ENCODE measurements around the gene SAP30. TPM values are rescaled to one million over a fixed set of nuclear protein-coding genes. Genes with fewer than 3 reads are reported as not detected.

Gene SAP30
- total RNA-seq, 1 experiment from 2014 or later, result 11.4 TPM

- Histone ChIP-seq H3K79me2 (ENCODE audit: low read depth) (no peaks in the 10 kb centered on the region), H3K4me1 (replicated peaks; ENCODE audit: insufficient read depth) (no peaks in the 10 kb centered on the region), H3K4me3 (no peak overlapping the region), H3K9me3 (ENCODE audit: insufficient read depth, low read depth) (no peaks in the 10 kb centered on the region), H3K9me2 (ENCODE audit: insufficient read depth) (no peaks in the 10 kb centered on the region), H2AFZ (no peak overlapping the region), H3K36me3 (ENCODE audit: low read depth) (no peaks in the 10 kb centered on the region), H3F3A (ENCODE audit: insufficient read depth, low read depth) (no peaks in the 10 kb centered on the region), H3K27ac (no peak overlapping the region), H4K20me1 (ENCODE audit: insufficient read depth) (no peaks in the 10 kb centered on the region), H3K27me3 (ENCODE audit: insufficient read depth, low read depth) (no peaks in the 10 kb centered on the region), H3K4me2 (no peak overlapping the region)
- DNase-seq, result no peak
- ChIA-PET CTCF (no interaction called here), POLR2A (ENCODE audit: unreplicated experiment) (no interaction called here)
- TF ChIP-seq, protein P1, sequence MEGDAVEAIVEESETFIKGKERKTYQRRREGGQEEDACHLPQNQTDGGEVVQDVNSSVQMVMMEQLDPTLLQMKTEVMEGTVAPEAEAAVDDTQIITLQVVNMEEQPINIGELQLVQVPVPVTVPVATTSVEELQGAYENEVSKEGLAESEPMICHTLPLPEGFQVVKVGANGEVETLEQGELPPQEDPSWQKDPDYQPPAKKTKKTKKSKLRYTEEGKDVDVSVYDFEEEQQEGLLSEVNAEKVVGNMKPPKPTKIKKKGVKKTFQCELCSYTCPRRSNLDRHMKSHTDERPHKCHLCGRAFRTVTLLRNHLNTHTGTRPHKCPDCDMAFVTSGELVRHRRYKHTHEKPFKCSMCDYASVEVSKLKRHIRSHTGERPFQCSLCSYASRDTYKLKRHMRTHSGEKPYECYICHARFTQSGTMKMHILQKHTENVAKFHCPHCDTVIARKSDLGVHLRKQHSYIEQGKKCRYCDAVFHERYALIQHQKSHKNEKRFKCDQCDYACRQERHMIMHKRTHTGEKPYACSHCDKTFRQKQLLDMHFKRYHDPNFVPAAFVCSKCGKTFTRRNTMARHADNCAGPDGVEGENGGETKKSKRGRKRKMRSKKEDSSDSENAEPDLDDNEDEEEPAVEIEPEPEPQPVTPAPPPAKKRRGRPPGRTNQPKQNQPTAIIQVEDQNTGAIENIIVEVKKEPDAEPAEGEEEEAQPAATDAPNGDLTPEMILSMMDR (conservative IDR thresholded peaks at IDR 0.05), result no peak
- TF ChIP-seq EZH2 (IDR thresholded peaks at IDR 0.05; ENCODE audit: low read depth), result no peak
- intact Hi-C loops (cut with micrococcal nuclease; ENCODE audit: unreplicated experiment), result no loop called here
- BruUV-seq (replicated peaks), result no TSS peak
Observed at GRCh38 chr4:173382349-173382748, 11.6 kb downstream of the SAP30 start.

DNA sequence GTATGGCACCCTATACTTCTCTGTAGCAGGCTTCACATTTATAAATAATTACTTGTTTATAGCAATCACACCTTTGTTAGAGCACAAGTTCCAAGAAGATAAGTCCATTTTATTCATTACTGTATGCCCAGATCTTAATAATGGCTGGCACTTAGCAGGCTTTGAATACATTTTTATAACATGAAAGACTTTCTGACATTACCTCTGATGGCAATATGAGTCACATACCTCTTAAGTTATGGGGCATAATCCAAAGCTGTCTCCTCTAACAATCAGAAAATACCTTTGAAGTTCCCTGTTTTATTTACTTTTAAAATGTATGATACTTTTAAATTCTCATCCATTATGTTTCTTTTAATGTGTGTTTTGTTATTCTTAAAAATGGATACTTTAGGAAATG is 16.0 kb downstream of the SAP30 start:
- POLR2A ChIA-PET (ENCODE audit: unreplicated experiment), result no interaction called here
- no peaks in the 10 kb centered on the region for H3F3A ChIP-seq (ENCODE audit: insufficient read depth, low read depth)
- H3K27me3 ChIP-seq (ENCODE audit: insufficient read depth, low read depth), result no peaks in the 10 kb centered on the region
- DNase-seq, result no peak
- H2AFZ ChIP-seq, result no peak overlapping the region
- H4K20me1 ChIP-seq (ENCODE audit: insufficient read depth), result no peaks in the 10 kb centered on the region
- no peaks in the 10 kb centered on the region for H3K9me2 ChIP-seq (ENCODE audit: insufficient read depth)
- no peak overlapping the region for H3K27ac ChIP-seq
- no peaks in the 10 kb centered on the region for H3K36me3 ChIP-seq (ENCODE audit: low read depth)
- H3K9me3 ChIP-seq (ENCODE audit: insufficient read depth, low read depth), result no peaks in the 10 kb centered on the region
- TF ChIP-seq, protein P1 (conservative IDR thresholded peaks at IDR 0.05), result no peak
- no peak for TF ChIP-seq EZH2 (IDR thresholded peaks at IDR 0.05; ENCODE audit: low read depth)
- H3K4me3 ChIP-seq, result no peak overlapping the region
- H3K4me1 ChIP-seq (replicated peaks; ENCODE audit: insufficient read depth), result no peaks in the 10 kb centered on the region
- H3K4me2 ChIP-seq, result no peak overlapping the region
- BruUV-seq (replicated peaks), result no TSS peak
- CTCF ChIA-PET, result no interaction called here
- intact Hi-C loops (cut with micrococcal nuclease; ENCODE audit: unreplicated experiment), result no loop called here
- no peaks in the 10 kb centered on the region for H3K79me2 ChIP-seq (ENCODE audit: low read depth)

DNA sequence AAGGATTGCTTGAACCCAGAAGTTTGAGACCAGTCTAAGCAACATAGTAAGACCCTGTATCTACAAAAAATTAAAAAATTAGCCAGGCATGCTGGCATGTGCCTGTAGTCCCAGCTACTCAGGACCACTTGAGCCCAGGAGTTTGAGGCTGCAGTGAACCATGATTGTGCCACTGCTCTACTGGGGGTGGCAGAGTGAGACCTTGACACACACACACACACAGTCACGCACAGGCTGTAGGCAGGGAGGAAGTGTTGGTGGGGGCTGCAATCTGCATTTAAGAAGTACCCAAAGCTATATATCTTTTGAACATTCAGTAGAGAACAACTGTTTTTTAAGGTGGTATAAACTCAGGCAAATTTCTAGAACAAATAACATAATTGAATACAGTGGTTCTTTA is 20.9 kb downstream of the SAP30 start:
- POLR2A ChIA-PET (ENCODE audit: unreplicated experiment), result no interaction called here
- H4K20me1 ChIP-seq (ENCODE audit: insufficient read depth), result no peaks in the 10 kb centered on the region
- no peaks in the 10 kb centered on the region for H3K27me3 ChIP-seq (ENCODE audit: insufficient read depth, low read depth)
- H3K9me3 ChIP-seq (ENCODE audit: insufficient read depth, low read depth), result no peaks in the 10 kb centered on the region
- CTCF ChIA-PET, result no interaction called here
- H2AFZ ChIP-seq, result no peak overlapping the region
- BruUV-seq (replicated peaks), result no TSS peak
- H3K4me1 ChIP-seq (replicated peaks; ENCODE audit: insufficient read depth), result no peaks in the 10 kb centered on the region
- H3K9me2 ChIP-seq (ENCODE audit: insufficient read depth), result no peaks in the 10 kb centered on the region
- no peaks in the 10 kb centered on the region for H3F3A ChIP-seq (ENCODE audit: insufficient read depth, low read depth)
- intact Hi-C loops (cut with micrococcal nuclease; ENCODE audit: unreplicated experiment), result no loop called here
- no peaks in the 10 kb centered on the region for H3K79me2 ChIP-seq (ENCODE audit: low read depth)
- H3K4me2 ChIP-seq, result no peak overlapping the region
- no peaks in the 10 kb centered on the region for H3K36me3 ChIP-seq (ENCODE audit: low read depth)
- no peak overlapping the region for H3K4me3 ChIP-seq
- no peak overlapping the region for H3K27ac ChIP-seq
- DNase-seq, result no peak
- TF ChIP-seq, protein P1 (conservative IDR thresholded peaks at IDR 0.05), result no peak

All from PC-9 (cell line).